Fibroblast of lung (primary cell): ENCODE results near the gene WBP2. TPM values are rescaled to one million over a fixed set of nuclear protein-coding genes. Genes with fewer than 3 reads are reported as not detected.

Experiments
- DNase-seq, 2 donors: peaks; one replicate each; pipeline versions ENCODE4 v3.0.0 to v3.0.0-alpha.2; 2010; ENCODE audit warnings: low read depth in 2 of 2
- H2AFZ ChIP-seq: 2 replicates; pipeline ENCODE4 v1.5.1; 2012; ENCODE audit warnings: low read length, control low read depth, inconsistent platforms
- H3K27ac ChIP-seq: 2 replicates; pipeline ENCODE4 v1.5.1; 2011; ENCODE audit warnings: low read length, control low read depth; ENCODE audit not compliant: insufficient read depth
- H3K27me3 ChIP-seq: 2 replicates; pipeline ENCODE4 v1.5.1; 2011; ENCODE audit warnings: mild to moderate bottlenecking, low read length; ENCODE audit not compliant: control insufficient read depth, insufficient read depth
- H3K36me3 ChIP-seq: 2 replicates; pipeline ENCODE4 v1.5.1; 2011; ENCODE audit warnings: low read length; ENCODE audit not compliant: control insufficient read depth, insufficient read depth
- H3K4me1 ChIP-seq: 2 replicates; pipeline ENCODE4 v1.5.1; 2011; ENCODE audit warnings: low read length; ENCODE audit not compliant: control insufficient read depth, insufficient read depth; ENCODE audit errors: extremely low read depth
- H3K4me2 ChIP-seq: 2 replicates; pipeline ENCODE4 v1.5.1; 2011; ENCODE audit warnings: low read length, control low read depth; ENCODE audit not compliant: insufficient read depth; ENCODE audit errors: extremely low read depth
- H3K4me3 ChIP-seq, 4 experiments: fragments of 200-600 bp in 1 of 4; sonication (generic) in 1 of 4; replicated peaks in 1 of 4; 2 replicates each; pipeline ENCODE4 v1.5.1; 2011 to 2016; ENCODE audit warnings: low read length in 4 of 4, low read depth in 3 of 4, mild to moderate bottlenecking in 3 of 4, control low read depth in 2 of 4, inconsistent platforms in 1 of 4, mixed read lengths in 1 of 4; ENCODE audit not compliant: insufficient read depth in 1 of 4; ENCODE audit errors: control extremely low read depth in 1 of 4
- H3K79me2 ChIP-seq: 2 replicates; pipeline ENCODE4 v1.5.1; 2012; ENCODE audit warnings: mild to moderate bottlenecking, low read length, inconsistent platforms; ENCODE audit not compliant: control insufficient read depth, insufficient read depth
- H3K9ac ChIP-seq: 2 replicates; pipeline ENCODE4 v1.5.1; 2011; ENCODE audit warnings: mild to moderate bottlenecking, low read length, control low read depth; ENCODE audit not compliant: insufficient read depth
- H3K9me3 ChIP-seq: 2 replicates; pipeline ENCODE4 v1.5.1; 2012; ENCODE audit warnings: low read depth, low read length; ENCODE audit not compliant: control insufficient read depth, insufficient read depth
- H4K20me1 ChIP-seq: 2 replicates; pipeline ENCODE4 v1.5.1; 2011; ENCODE audit warnings: low read length; ENCODE audit not compliant: control insufficient read depth, insufficient read depth; ENCODE audit errors: extremely low read depth
- EZH2 ChIP-seq: IDR thresholded peaks from 2 replicates; pipeline ENCODE4 v1.5.1; 2012; ENCODE audit warnings: low read length, control low read depth, mild to moderate bottlenecking; ENCODE audit errors: missing control alignments
- polyA plus RNA-seq, 2 donors: library from polyadenylated mRNA; depleted of rRNA in 1 of 2; stranded (reverse) in 1 of 2; unstranded in 1 of 2; fragments of >200 nt; gene quantifications; 2 replicates each; pipeline ENCODE4 v1.2.1, GENCODE V29; 2011 to 2012; ENCODE audit warnings: missing spikeins in 1 of 2
- total RNA-seq: library from RNA; depleted of rRNA; stranded (reverse); fragments of >200 nt; gene quantifications from 2 replicates; pipeline ENCODE4 v1.2.1, GENCODE V29; 2014
- TF ChIP-seq, protein P1 (sequence below), 2 donors: IDR thresholded peaks in 1 of 2; conservative IDR thresholded peaks in 1 of 2; 1 replicate in 1 of 2; 2 replicates in 1 of 2; pipeline ENCODE4 v1.5.1; 2011 to 2012; ENCODE audit warnings: low read length in 2 of 2, control low read depth in 1 of 2, inconsistent platforms in 1 of 2, low read depth in 1 of 2, mild to moderate bottlenecking in 1 of 2

WBP2 gene
- total and polyA plus RNA-seq, 2 donors (not counting 1 experiment from before 2014, with no cell fraction given): 39.5 to 53.4 TPM

- Histone ChIP-seq H3K27ac (no peak overlapping the region), H3K4me3 (no peak overlapping the region), H2AFZ (no peak overlapping the region), H3K9ac (no peak overlapping the region), H3K4me2 (no peak overlapping the region), H3K79me2 (no peaks in the 10 kb centered on the region), H3K27me3 (no peaks in the 10 kb centered on the region), H3K36me3 (peaks cover 20% of the 10 kb centered on the region), H3K9me3 (no peaks in the 10 kb centered on the region), H4K20me1 (no peaks in the 10 kb centered on the region), H3K4me1 (no peaks in the 10 kb centered on the region)
- DNase-seq: no peak
- no peak for TF ChIP-seq EZH2
- TF ChIP-seq, protein P1, sequence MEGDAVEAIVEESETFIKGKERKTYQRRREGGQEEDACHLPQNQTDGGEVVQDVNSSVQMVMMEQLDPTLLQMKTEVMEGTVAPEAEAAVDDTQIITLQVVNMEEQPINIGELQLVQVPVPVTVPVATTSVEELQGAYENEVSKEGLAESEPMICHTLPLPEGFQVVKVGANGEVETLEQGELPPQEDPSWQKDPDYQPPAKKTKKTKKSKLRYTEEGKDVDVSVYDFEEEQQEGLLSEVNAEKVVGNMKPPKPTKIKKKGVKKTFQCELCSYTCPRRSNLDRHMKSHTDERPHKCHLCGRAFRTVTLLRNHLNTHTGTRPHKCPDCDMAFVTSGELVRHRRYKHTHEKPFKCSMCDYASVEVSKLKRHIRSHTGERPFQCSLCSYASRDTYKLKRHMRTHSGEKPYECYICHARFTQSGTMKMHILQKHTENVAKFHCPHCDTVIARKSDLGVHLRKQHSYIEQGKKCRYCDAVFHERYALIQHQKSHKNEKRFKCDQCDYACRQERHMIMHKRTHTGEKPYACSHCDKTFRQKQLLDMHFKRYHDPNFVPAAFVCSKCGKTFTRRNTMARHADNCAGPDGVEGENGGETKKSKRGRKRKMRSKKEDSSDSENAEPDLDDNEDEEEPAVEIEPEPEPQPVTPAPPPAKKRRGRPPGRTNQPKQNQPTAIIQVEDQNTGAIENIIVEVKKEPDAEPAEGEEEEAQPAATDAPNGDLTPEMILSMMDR (conservative IDR thresholded peaks at IDR 0.05 in 1 of 2, IDR thresholded peaks at IDR 0.05 in 1 of 2; ENCODE audit: low read depth in 1 of 2, low read length in 2 of 2): no peak
Measured at GRCh38 chr17:75819678-75820077, 35.5 kb downstream of the WBP2 start.

- H3K27ac ChIP-seq: no peak overlapping the region
- H2AFZ ChIP-seq: no peak overlapping the region
- H3K4me2 ChIP-seq: no peak overlapping the region
- TF ChIP-seq EZH2: no peak
- TF ChIP-seq, protein P1 (conservative IDR thresholded peaks at IDR 0.05 in 1 of 2, IDR thresholded peaks at IDR 0.05 in 1 of 2; ENCODE audit: low read depth in 1 of 2, low read length in 2 of 2): no peak
- H3K27me3 ChIP-seq: no peaks in the 10 kb centered on the region
- peaks cover 22% of the 10 kb centered on the region for H3K36me3 ChIP-seq
- no peaks in the 10 kb centered on the region for H4K20me1 ChIP-seq
- no peak for DNase-seq
- no peak overlapping the region for H3K4me3 ChIP-seq
- H3K9me3 ChIP-seq: no peaks in the 10 kb centered on the region
- H3K4me1 ChIP-seq: no peaks in the 10 kb centered on the region
- no peaks in the 10 kb centered on the region for H3K79me2 ChIP-seq
- no peak overlapping the region for H3K9ac ChIP-seq
Measured at GRCh38 chr17:75819116-75819515, 36.0 kb downstream of the WBP2 start.

- H3K36me3 ChIP-seq: peaks cover 22% of the 10 kb centered on the region
- H3K9ac ChIP-seq: no peak overlapping the region
- H2AFZ ChIP-seq: no peak overlapping the region
- H3K4me2 ChIP-seq: no peak overlapping the region
- no peaks in the 10 kb centered on the region for H3K79me2 ChIP-seq
- no peak overlapping the region for H3K27ac ChIP-seq
- no peaks in the 10 kb centered on the region for H3K4me1 ChIP-seq
- DNase-seq: no peak
- no peaks in the 10 kb centered on the region for H3K9me3 ChIP-seq
- no peaks in the 10 kb centered on the region for H4K20me1 ChIP-seq
- H3K27me3 ChIP-seq: no peaks in the 10 kb centered on the region
- H3K4me3 ChIP-seq: no peak overlapping the region
- TF ChIP-seq, protein P1 (conservative IDR thresholded peaks at IDR 0.05 in 1 of 2, IDR thresholded peaks at IDR 0.05 in 1 of 2; ENCODE audit: low read depth in 1 of 2, low read length in 2 of 2): no peak
- TF ChIP-seq EZH2: no peak
Measured at GRCh38 chr17:75818326-75818885, 36.7 kb downstream of the WBP2 start.
